T-cell (primary cell): Measurements from ENCODE around the gene LRRC8A. TPM values are rescaled to one million over a fixed set of nuclear protein-coding genes. Genes with fewer than 3 reads are reported as not detected.
"Not testable (repeated sequence)": the region's sequence is repeated elsewhere in the genome, so short reads cannot be mapped to it uniquely, and the experiment has no call there.

ENCODE experiments used
- ATAC-seq, 4 experiments: fragments of 200-7000 bp in 3 of 4; fragments of 150-1000 bp in 1 of 4; cut with Tn5 transposase; replicated peaks in 1 of 4; 1 replicate in 3 of 4; 2 replicates in 1 of 4; pipeline ENCODE4 v1.10.0; 2021; ENCODE audit warnings: moderate library complexity in 3 of 4, mild to moderate bottlenecking in 2 of 4, moderate number of reproducible peaks in 1 of 4
- CTCF ChIA-PET, 2 donors: fragments of 300-600 bp; sonication (Branson Sonifier 250); formaldehyde crosslinking; loops; one replicate each; lab custom pipeline; 2022; ENCODE audit warnings: antibody characterized with exemption in 2 of 2; lab: Charles Lee
- POLR2A ChIA-PET, 2 donors: fragments of 300-600 bp; sonication (Branson Sonifier 250); formaldehyde crosslinking; loops; one replicate each; lab custom pipeline; 2022; ENCODE audit warnings: antibody characterized with exemption in 2 of 2; lab: Charles Lee
- DNase-seq, 35 experiments: peaks; one replicate each; pipeline versions ENCODE4 v3.0.0 to v3.0.0-alpha.2; 2013 to 2023
- H3K27ac ChIP-seq: one replicate; pipeline ENCODE4 v1.5.1; 2013; ENCODE audit warnings: low read length
- H3K27me3 ChIP-seq, 2 experiments: replicated peaks in 1 of 2; 1 replicate in 1 of 2; 2 replicates in 1 of 2; pipeline versions ENCODE4 v1.6.1 to v1.7.0; 2013; ENCODE audit warnings: low read length in 1 of 2, mixed read lengths in 1 of 2; ENCODE audit not compliant: control insufficient read depth in 2 of 2, insufficient read depth in 2 of 2; ENCODE audit errors: extremely low read depth in 1 of 2
- H3K36me3 ChIP-seq, 2 donors: 1 replicate in 1 of 2; 2 replicates in 1 of 2; pipeline versions ENCODE4 v1.6.1 to v1.7.0; 2013; ENCODE audit warnings: low read length in 1 of 2; ENCODE audit not compliant: control insufficient read depth in 2 of 2, insufficient read depth in 1 of 2; ENCODE audit errors: extremely low read depth in 1 of 2
- H3K4me1 ChIP-seq, 2 experiments: 1 replicate in 1 of 2; 2 replicates in 1 of 2; pipeline versions ENCODE4 v1.6.1 to v1.7.0; 2013; ENCODE audit warnings: low read length in 2 of 2, mixed read lengths in 1 of 2; ENCODE audit not compliant: insufficient read depth in 2 of 2, control insufficient read depth in 1 of 2; ENCODE audit errors: extremely low read depth in 1 of 2
- H3K4me3 ChIP-seq, 2 donors: 1 replicate in 1 of 2; 2 replicates in 1 of 2; pipeline versions ENCODE4 v1.5.1 to v1.7.0; 2013; ENCODE audit warnings: mild to moderate bottlenecking in 2 of 2, low read length in 1 of 2, moderate library complexity in 1 of 2; ENCODE audit not compliant: control insufficient read depth in 1 of 2; ENCODE audit errors: extremely low read depth in 1 of 2
- H3K9me3 ChIP-seq: 2 replicates; pipeline ENCODE4 v1.7.0; 2013
- H3K27ac Mint-ChIP-seq, 2 donors: one replicate each; pipeline ENCODE4 v1.8.0; 2020 to 2021; ENCODE audit warnings: mild to moderate bottlenecking in 2 of 2, mixed read lengths in 2 of 2
- H3K27me3 Mint-ChIP-seq, 2 donors: one replicate each; pipeline ENCODE4 v1.8.0; 2021 to 2022; ENCODE audit warnings: mixed read lengths in 2 of 2
- H3K36me3 Mint-ChIP-seq: one replicate; pipeline ENCODE4 v1.8.0; 2021; ENCODE audit warnings: mixed read lengths
- H3K4me1 Mint-ChIP-seq, 3 donors: one replicate each; pipeline ENCODE4 v1.8.0; 2020 to 2022; ENCODE audit warnings: mixed read lengths in 3 of 3, mild to moderate bottlenecking in 1 of 3
- H3K4me3 Mint-ChIP-seq, 3 donors: one replicate each; pipeline ENCODE4 v1.8.0; 2020 to 2022; ENCODE audit warnings: mild to moderate bottlenecking in 3 of 3, mixed read lengths in 3 of 3, moderate library complexity in 3 of 3
- H3K9me3 Mint-ChIP-seq, 3 donors: one replicate each; pipeline ENCODE4 v1.8.0; 2020 to 2022; ENCODE audit warnings: mixed read lengths in 3 of 3
- WGBS: methylation state at CpG from one replicate; pipeline ENCODE4 v1.1.5; 2013; ENCODE audit warnings: missing lambda C conversion rate; ENCODE audit not compliant: insufficient coverage; 5-methylcytosine and 5-hydroxymethylcytosine counted together
- total RNA-seq, 35 experiments: library from RNA in 6 of 35; stranded (reverse) in 6 of 35; fragments of 120-200 nt in 1 of 35; gene quantifications; one replicate each; pipeline versions ENCODE4 v1.2.1 to v1.2.4 and lab custom pipeline; 2013 to 2026

LRRC8A gene
- total RNA-seq, 5 donors from 2014 or later (not counting 1 experiment from before 2014, with no cell fraction given), result 30.7 to 34.3 (median 33.9) TPM

DNA sequence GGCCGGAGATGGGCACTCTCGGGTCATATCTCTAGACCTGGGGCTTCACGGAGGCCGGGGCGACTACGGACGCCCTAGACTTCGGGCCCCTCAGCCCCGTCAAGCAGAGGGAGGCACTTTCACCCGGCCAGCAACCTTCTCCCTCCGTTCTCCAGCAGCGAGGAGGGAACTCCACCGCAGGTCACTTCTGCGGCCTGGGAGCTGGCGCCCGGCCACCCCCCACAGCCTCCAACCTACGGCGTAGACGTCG is 65.3 kb downstream of the LRRC8A start:
- H3K4me1 ChIP-seq, result peaks cover 10 to 29% of the 10 kb centered on the region in 2 experiments
- DNase-seq, result no peak
- H3K4me3 ChIP-seq, result peak overlapping the region; percentile 80 to 98
- ChIA-PET CTCF (no interaction called here), POLR2A (no interaction called here)
- no peaks in the 10 kb centered on the region for H3K27me3 ChIP-seq
- Mint-ChIP-seq H3K4me1 (peaks cover 25 to 36% (median 35%) of the 10 kb centered on the region in 3 donors), H3K9me3 (no peaks in the 10 kb centered on the region), H3K27ac (peak overlapping the region; percentile 93 to 97), H3K27me3 (no peaks in the 10 kb centered on the region), H3K4me3 (peak overlapping the region; percentile 96 to 99 (median 96)), H3K36me3 (peaks cover 9% of the 10 kb centered on the region)
- H3K9me3 ChIP-seq, result no peaks in the 10 kb centered on the region
- peaks cover 6 to 19% of the 10 kb centered on the region in 2 donors for H3K36me3 ChIP-seq
- no peak for ATAC-seq
- 0% methylated on average over 20 of the region's 20 CpGs for WGBS
- peak overlapping the region; percentile 69 for H3K27ac ChIP-seq

GRCh38 chr9:128947527-128948301 is 65.8 kb downstream of the LRRC8A start, which contains the start of the genes DOLK and NUP188:
TSS of gene DOLK (minus strand) at chr9:128947603. CDS start at chr9:128947303, 300 bp downstream.
TSS of gene NUP188 (plus strand) at chr9:128947699. CDS start at chr9:128947720, 21 bp downstream.
- H3K27ac Mint-ChIP-seq, result peak within 1 kb of the TSS; percentile 93 to 97
- ChIA-PET POLR2A (interaction anchor here in 1 of 2 donors (0.5 to 0.6 kb wide), 2 partner anchors 143 to 790 kb away, joined by 4 to 7 read pairs; no protein-coding TSS in a partner anchor), CTCF (no interaction called here)
- no peaks in the 10 kb centered on the region for H3K9me3 Mint-ChIP-seq
- WGBS, result under 1% methylated on average over 86 of the region's 86 CpGs
- ATAC-seq, result peak; percentile 86 to 94 (median 91)
- no peaks in the 10 kb centered on the region for H3K27me3 Mint-ChIP-seq
- Histone ChIP-seq H3K27ac (peak within 1 kb of the TSS; percentile 97), H3K27me3 (no peaks in the 10 kb centered on the region), H3K36me3 (peaks cover 6 to 22% of the 10 kb centered on the region in 2 donors), H3K9me3 (no peaks in the 10 kb centered on the region), H3K4me3 (peak within 1 kb of the TSS; percentile 80 to 98), H3K4me1 (peaks cover 10 to 29% of the 10 kb centered on the region in 2 experiments)
- H3K4me1 Mint-ChIP-seq, result peaks cover 28 to 38% (median 36%) of the 10 kb centered on the region in 3 donors
- peak; percentile 94 to 100 (median 99) for DNase-seq
- H3K36me3 Mint-ChIP-seq, result peaks cover 10% of the 10 kb centered on the region
- peak within 1 kb of the TSS; percentile 96 to 99 (median 96) for H3K4me3 Mint-ChIP-seq

DNA sequence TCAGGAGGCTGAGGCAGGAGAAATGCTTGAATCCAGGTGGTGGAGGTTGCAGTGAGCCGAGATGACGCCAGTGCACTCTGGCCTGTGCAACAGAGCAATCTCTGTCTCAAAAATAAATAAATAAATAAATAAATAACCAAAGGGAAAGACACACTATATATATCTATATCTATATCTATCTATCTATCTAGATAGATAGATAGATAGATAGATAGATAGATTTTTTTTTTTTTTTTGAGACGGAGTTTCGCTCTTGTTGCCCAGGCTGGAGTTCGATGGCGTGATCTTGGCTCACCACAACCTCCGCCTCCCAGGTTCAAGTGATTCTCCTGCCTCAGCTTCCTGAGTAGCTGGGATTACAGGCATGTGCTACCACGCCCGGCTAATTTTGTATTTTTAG is 79.5 kb downstream of the LRRC8A start:
- ChIA-PET CTCF (interaction anchor here in 1 of 2 donors (0.7 kb wide), 1 partner anchor 156 kb away, joined by 4 read pairs; no protein-coding TSS in a partner anchor), POLR2A (interaction anchor here in 1 of 2 donors (0.7 kb wide), 1 partner anchor 376 kb away, joined by 4 read pairs; no protein-coding TSS in a partner anchor)
- not testable (repeated sequence) for H3K4me3 Mint-ChIP-seq, H3K4me3 ChIP-seq, H3K9me3 Mint-ChIP-seq, H3K9me3 ChIP-seq, H3K4me1 ChIP-seq, H3K27ac Mint-ChIP-seq, H3K27me3 ChIP-seq, H3K27ac ChIP-seq, DNase-seq, ATAC-seq, H3K4me1 Mint-ChIP-seq, H3K27me3 Mint-ChIP-seq
- no CpG with 5 or more reads among the region's 9 CpGs for WGBS
- H3K36me3 Mint-ChIP-seq, result peaks cover 42% of the 10 kb centered on the region
- H3K36me3 ChIP-seq, result peaks cover 0 to 58% of the 10 kb centered on the region in 2 donors

Other genes starting within 250 kb of the LRRC8A start
- gene DYNC2I2, start 225.3 kb upstream of the LRRC8A start, total RNA-seq, result 10 to 100 TPM in 2 of 5 donors, 1 to 10 TPM in 3; 4.1 to 10.5 (median 8.0) TPM
- gene SET, start 192.9 kb upstream of the LRRC8A start, total RNA-seq, result 100 to 1,000 TPM; 239 to 279 (median 252) TPM
- gene PKN3, start 179.6 kb upstream of the LRRC8A start, total RNA-seq, result 1 to 10 TPM; 2.1 to 4.3 (median 3.7) TPM
- gene ZDHHC12, start 158.0 kb upstream of the LRRC8A start, total RNA-seq, result 10 to 100 TPM; 22.6 to 32.9 (median 31.4) TPM
- gene ZER1, start 110.2 kb upstream of the LRRC8A start, total RNA-seq, result 10 to 100 TPM; 38.4 to 50.6 (median 40.2) TPM
- gene TBC1D13, start 94.9 kb upstream of the LRRC8A start, total RNA-seq, result 10 to 100 TPM; 27.6 to 34.3 (median 31.8) TPM
- 10 to 100 TPM; 11.3 to 31.1 (median 25.1) TPM for gene ENDOG, start 63.6 kb upstream of the LRRC8A start, total RNA-seq
- gene SPOUT1, start 52.3 kb upstream of the LRRC8A start, total RNA-seq, result 10 to 100 TPM; 43.7 to 89.4 (median 82.6) TPM
- gene KYAT1, start 183 bp upstream of the LRRC8A start, total RNA-seq, result 10 to 100 TPM in 4 of 5 donors, 1 to 10 TPM in 1; 9.7 to 15.6 (median 11.7) TPM
- gene PHYHD1, start 38.8 kb downstream of the LRRC8A start, total RNA-seq, result 1 to 10 TPM in 3 of 5 donors, under 1 TPM in 2; 0.53 to 5.5 (median 3.3) TPM
- gene DOLK, start 65.5 kb downstream of the LRRC8A start, total RNA-seq, result 10 to 100 TPM in 2 of 5 donors, 1 to 10 TPM in 3; 5.4 to 11.6 (median 10.0) TPM
- gene NUP188, start 65.6 kb downstream of the LRRC8A start, total RNA-seq, result 10 to 100 TPM; 51.0 to 78.4 (median 71.3) TPM
- 100 to 1,000 TPM in 3 of 5 donors, 10 to 100 TPM in 2; 85.8 to 140 (median 131) TPM for gene SH3GLB2, start 146.2 kb downstream of the LRRC8A start, total RNA-seq
- 10 to 100 TPM; 60.8 to 95.7 (median 83.4) TPM for gene MIGA2, start 154.5 kb downstream of the LRRC8A start, total RNA-seq
- gene DOLPP1, start 199.0 kb downstream of the LRRC8A start, total RNA-seq, result 10 to 100 TPM in 3 of 5 donors, 1 to 10 TPM in 2; 5.1 to 14.4 (median 11.8) TPM
- gene CRAT, start 228.7 kb downstream of the LRRC8A start, total RNA-seq, result 10 to 100 TPM in 4 of 5 donors, 1 to 10 TPM in 1; 6.6 to 17.5 (median 13.9) TPM
- 10 to 100 TPM; 51.3 to 71.5 (median 65.5) TPM for gene PTPA, start 229.3 kb downstream of the LRRC8A start, total RNA-seq